GM21528 (cell line): ENCODE results near the gene ZMIZ2.
A peak's percentile ranks its signal among the peaks of the same experiment; 100 is the strongest.
"Not testable (repeated sequence)": the region's sequence is repeated elsewhere in the genome, so short reads cannot be mapped to it uniquely, and the experiment has no call there.

Source experiments
- ATAC-seq: cut with Tn5 transposase; IDR thresholded peaks from one replicate; pipeline ENCODE4 v1.9.1; 2021; ENCODE audit warnings: mild to moderate bottlenecking, moderate library complexity; ENCODE audit not compliant: unreplicated experiment, low FRiP score

ZMIZ2 gene

DNA sequence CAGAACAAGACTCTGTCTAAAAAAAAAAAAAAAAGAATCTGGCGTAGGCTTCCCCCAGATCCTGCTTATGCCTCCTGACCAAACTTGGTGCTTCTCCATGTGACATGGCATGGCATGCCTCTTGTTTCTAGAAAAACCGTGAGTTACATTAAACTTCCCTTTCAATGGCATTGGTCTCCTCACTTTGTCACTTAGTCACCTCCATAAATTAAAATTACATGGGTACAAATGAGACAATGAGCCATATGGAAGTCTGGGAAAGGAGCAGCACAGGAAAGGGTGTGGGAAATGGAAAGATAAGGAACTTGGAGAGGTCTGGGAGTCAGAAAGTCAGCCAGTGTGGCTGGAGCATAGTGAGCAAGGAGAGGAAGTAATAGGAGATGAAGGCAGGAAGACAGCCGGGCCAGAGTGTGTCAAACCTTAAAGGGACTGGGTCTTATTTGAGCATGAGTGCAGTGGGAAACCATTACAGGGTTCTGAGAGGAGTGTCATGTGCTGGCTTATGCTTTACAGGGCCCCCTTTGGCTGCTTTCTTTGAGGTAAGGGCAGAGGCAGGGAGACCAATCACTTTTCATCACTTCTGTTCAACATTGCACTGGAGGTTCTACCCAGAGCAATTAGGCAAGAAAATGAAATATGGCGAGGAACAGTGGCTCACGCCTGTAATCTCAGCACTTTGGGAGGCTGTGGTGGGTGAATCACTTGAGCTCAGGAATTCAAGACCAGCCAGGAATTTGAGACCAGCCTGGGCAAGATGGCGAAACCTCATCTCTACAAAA, 21.3 kb upstream of the ZMIZ2 start:
- ATAC-seq: no peak

DNA sequence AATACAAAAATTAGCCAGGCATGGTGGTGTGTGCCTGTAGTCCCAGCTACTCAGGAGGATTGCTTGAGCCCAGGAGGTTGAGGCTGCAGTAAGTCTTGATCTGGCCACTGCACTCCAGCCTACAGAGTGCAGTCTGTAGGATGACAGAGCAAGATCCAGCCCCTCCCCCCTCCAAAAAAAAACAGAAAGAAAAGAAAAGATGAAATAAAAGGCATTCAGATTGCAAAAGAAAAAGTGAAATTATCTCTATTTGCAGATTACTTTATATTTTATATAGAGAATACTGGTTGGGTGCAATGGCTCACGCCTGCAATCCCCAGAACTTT, 20.7 kb upstream of the ZMIZ2 start:
- ATAC-seq: no peak

DNA sequence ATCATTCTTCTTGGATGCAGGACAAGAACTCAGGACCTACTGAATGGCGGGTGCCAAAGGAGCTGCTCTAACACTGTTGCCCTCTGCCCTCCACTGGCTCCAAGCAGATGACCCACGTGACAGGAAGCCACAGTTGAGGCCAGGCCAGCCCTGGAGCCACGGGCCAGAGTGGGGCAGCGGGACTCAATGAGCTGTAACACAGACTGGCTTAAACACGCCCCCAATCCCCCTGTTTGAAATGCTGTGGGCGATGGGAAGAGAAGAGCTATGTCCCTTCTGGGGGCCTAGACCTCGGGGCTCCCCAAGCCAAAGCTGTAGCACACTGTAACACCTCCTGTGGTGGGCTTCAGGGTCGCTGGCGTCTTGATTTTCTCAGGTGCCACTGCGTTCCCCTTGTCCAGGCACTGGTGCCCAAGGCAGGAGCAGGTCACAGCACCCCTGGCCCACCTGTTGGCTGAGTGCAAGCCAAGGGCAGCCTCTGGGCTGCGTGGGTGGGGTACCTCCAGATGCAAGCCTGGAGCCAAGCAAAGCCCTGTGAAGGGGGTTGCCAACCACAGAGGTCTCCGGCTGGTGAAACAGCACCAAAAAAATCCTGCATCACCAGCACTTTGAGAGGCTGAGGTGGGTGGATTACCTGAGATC, 18.6 kb upstream of the ZMIZ2 start:
- no peak for ATAC-seq

DNA sequence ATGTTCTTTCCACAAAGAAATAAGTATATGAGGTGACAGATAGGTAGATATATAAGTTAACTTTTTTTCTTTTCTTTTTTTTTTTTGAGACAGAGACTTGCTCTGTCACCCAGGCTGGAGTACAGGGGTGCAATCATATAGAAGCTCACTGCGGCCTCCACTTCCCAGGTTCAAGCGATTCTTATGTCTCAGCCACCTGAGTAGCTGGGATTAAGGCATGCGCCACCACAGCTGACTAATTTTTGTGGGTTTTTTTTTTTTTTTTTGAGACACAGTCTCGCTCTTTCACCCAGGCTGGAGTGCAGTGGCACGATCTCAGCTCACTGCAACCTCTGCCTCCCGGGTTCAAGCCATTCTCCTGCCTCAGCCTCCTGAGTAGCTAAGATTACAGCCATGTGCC, 15.7 kb upstream of the ZMIZ2 start:
- ATAC-seq: not testable (repeated sequence)

DNA sequence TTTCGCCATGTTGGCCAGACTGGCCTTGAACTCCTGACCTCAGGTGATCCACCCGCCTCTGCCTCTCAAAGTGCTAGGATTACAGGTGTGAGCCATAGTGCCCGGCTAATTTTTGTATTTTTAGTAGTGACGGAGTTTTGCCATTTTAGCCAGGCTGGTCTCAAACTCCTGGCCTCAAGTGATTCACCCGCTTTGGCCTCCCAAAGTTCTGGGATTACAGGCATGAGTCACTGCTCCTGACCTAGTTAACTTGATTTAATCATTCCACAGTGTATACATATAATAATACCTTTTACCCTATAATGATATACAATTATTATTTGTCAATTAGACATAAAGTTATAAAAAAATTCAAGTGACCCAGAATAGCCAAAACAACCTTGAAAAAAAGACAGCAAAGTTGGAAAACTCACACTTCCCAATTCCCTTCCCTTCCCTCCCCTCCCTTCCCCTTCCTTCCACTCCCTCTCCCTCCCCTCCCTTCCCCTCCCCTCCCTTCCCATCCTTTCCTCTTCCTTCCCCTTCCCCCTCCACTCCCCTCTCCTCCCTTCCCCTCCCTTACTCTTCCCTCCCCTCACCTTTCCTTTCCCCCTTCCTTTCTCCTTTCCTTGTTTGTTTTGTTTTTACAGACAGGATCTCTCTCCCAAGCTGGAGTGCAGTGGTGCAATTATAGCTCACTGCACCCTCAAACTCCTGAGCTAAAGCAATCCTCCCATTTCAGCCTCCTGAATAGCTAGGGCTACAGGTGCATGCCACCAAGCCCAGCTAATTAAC, 14.8 kb upstream of the ZMIZ2 start:
- no peak for ATAC-seq

DNA sequence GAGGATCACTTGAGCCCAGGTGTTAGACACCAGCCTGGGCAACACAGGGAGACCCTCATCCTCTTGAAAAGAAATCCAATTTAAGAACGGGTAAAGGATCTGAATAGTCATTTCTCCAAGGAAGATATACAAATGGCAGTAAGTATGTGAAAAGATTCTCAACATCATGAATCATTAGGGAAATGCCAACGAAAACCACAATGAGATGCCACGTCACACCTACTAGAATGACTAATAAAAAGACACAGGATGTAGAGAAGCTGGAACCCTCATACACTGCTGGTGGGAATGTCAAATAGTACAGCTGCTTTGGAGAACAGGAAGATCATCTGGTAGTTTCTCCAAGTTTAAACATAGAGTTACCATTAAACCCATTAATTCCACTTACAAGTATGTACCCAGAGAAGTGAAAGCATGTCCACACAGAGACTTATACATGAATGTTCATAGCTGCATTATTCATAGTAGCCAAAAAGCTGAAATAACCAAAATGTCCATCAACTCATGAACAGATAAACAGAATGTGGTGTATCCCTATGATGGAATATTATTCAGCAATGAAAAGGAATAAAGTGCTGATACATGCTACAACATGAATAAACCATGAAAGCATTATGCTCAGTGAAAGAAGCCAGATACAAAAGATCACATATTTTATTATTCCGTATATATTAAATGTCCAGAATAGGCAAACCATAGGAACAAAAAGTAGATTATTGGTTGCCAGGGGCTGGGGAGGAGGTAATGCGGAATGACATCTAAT, 13.1 kb upstream of the ZMIZ2 start:
- ATAC-seq: no peak

DNA sequence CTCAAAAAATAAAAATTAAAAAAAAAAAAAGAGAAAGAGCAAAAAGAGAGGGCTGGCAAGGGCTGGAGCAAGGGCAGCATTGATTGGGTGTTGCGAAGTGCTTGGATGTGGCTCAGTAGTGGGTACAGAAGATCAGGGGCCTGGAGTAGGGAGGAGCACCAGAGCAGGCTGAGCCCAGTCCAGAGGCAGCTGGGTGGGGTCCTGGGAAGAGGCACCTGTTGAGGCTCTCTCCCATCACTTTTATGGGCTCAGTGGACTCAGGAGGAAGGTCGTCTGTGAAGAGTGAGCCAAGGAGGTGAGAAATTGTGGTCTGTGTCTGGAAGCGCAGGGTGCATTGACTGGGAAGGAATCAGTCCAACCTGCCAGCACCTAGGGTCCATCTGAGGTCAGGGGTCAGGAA, 11.8 kb upstream of the ZMIZ2 start:
- ATAC-seq: no peak

DNA sequence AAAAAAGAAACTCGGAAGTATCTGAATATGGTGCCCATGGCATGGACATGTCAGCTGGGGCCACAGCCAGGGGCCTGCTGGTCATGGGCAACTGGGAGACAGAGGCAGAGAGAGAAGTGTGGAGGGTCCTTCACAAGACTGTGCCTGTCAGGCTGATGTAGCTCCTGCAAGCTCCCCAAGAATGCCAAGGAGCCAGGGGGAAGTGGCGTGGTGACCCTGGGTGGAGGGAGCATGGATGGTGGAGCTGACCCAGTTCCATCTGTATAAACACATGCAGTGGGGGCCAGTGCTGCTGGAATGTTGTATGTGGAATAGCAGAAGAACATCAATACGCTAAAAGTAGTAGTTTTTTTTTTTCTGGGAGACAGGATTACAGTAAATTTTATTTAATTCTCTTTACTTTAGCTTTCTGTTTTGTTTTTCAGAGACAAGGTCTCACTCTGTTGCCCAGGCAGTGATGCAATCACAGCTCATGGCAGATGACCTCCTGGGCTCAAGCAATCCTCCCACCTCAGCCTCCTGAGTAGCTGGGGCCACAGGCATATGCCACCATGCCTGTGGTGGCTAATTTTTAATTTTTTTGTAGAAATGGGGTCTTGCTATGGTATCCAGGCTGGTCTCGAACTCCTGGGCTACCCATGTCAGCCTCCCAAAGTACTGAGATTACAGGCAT, 10.5 kb upstream of the ZMIZ2 start:
- ATAC-seq: no peak

DNA sequence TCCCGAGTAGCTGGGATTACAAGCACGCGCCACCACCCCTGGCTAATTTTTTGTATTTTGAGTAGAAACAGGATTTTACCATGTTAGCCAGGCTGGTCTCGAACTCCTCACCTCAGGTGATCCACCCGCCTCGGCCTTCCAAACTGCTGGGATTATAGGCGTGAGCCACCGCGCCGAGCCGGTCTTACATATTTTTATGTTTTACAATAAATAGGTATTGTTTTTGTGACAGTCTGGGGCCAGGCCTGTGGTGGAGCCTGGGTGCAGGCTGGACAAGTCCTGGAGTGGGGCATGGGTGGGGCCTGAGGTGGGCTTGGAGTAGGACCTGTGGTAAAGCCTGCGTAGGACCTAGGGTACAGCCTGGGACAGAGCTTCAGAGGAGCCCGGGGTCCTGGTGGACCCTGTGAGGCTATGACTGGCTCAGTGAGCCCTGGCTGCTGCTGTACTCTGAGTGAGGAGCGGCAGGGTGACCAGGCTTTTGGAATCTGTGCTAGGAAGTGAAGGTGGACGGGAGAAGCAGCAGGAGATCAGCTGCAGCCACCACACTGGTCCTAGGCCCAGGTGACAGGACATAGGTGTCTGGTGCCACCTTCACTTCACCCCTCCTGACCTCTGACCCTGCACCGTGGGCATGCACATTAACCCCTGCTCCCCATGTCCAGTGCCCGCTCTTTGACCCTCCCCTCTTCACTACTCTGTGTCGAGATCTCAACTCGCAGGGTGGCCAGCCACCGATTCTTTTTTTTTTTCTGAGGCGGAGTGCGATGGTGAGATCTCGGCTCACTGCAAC, 9.6 kb upstream of the ZMIZ2 start:
- no peak for ATAC-seq

DNA sequence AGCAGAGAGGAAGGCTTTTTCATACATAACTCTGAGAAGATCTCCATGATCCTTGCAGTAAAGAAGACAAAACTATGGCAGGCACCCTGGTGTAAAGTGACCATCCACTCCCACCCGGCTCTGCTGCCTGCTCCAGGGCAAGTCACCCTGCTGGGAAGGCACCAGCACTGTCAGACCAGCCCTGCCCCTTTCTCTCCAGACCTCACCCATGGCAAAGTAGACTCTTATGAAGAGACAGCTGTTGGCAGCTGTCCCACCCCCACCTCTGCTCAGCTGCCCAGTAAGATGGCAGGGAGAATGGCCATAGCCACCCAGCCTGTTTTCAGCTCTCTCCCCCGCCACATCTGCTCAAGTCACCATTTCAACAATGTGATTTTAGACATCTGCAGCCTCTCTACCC, 8.6 kb upstream of the ZMIZ2 start:
- no peak for ATAC-seq

DNA sequence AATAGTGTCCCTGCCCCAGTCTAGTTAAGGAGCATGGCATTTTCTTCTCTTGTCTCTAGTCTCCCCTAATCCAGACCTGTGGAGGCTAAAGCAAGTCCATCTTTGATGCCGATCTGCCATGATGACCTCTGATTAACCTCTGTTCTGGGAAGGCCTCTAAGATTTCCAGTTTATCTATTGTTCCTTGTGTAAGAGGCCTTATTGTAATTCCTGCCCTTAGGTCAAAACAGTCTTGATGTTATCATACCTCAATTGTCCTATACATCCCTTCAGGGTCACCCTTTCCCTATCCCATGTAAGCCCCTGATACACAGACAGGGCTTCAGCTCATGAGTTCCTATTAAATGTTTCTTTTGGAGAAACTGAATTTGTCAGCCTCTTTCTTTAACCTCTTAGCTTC, 4.9 kb upstream of the ZMIZ2 start:
- ATAC-seq: no peak

DNA sequence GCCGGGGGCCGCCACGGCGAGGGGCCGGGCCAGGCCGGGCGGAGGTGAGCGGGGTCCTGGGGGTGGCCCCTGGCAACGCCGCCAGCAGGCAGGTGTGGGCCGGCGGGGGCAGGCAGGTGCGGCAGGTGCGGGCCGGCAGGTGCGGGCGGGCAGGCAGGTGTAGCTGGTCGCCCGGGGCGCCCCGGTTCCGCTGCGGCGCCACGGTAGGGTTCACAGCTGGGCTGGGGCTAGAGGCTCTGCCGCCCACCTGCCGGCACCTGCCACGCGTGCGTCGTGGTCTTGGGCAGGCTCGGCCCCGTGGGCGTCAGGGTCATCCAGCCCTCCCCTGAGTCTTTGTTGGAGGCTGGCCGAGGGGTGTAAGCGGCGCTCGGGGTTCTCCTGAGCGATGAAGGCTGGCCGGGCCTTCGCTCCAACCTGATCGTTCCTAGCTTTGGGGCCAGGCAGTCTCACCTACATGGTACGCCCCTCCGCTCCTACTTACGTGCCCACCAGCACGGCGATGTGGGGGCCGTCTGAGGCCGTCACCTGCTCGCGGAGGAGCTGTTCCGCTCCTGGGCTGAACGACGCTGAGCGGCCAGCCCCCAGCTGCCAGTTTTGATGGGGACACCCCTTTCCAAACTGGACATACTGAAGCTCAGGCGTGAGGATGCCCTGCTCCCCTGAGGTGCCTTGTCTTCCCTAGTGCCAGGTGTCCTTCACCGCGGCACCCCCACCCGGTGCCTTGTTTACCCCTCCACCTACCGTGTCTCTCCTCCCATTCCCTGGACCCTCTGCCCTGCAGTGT, 493 bp downstream of the ZMIZ2 start:
- ATAC-seq: peak; percentile 17

DNA sequence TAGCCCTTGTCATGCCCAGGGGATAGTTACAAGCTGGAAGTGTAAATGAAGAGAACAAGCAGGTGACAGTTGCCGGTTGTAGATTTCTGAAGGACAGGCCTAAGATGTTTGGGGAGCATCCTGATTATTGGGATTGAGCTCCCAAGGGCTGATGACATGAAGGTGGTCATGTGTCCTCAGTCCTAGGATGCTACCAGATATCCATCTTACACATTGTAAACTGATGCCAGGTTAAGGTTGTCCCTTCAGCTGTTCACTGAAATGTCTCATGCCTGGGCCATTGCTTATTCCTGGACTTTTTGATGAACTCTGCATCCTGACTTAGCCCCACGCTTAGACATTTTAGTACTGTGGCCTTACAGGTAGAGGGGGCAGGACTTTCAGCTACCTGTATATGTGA, 1.3 kb downstream of the ZMIZ2 start:
- no peak for ATAC-seq

DNA sequence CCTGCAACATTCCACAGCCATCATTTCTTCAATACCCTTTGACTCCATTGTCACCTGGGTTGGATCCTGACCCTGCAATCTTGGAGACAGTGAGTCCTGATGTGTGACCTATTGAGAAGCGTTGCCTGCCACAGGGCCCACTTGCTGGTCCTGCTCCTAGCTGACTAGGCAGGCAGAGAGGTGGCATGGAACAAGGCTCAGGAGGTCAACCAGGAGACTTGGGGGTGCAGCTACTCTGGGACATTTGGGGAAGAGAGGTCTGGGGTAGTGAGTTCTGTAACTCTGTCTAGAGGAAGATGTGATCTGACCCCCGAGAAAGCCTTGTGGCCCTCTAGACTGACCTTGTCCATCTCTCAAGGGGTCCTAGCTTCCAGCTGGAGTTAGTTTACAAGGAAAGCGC, 1.8 kb downstream of the ZMIZ2 start:
- ATAC-seq: no peak

DNA sequence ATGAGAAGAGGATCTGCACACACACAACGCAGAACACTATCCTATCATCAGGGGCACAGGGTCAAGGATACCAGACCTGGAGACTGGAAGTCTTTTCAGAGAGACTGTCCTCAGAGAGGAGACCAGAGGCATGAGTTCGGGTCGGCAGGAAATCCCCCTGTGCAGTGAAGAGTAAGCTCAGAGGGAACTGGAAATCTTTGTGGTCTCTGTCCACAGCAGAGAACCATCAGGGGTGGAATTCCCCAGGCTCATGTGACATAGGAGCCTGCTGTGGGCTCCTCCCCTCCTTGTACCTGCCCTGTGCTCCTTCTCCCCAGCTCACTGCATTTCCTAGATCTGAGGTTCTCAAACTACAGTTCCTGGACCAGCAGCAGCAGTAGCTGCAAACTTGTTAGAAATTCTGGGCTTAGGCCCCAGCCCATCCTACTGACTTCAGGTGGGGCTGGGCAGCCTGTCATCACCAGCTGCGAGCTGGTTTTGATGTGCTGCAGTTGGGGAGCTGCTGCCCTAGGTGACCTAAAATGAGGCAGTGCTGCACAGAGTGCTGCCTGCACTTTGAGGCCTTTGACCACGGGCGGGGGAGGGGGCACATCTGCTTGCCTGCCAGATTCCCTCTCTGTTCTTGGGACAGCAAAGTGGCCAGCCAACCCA, 2.4 kb downstream of the ZMIZ2 start:
- peak; percentile 52 for ATAC-seq

DNA sequence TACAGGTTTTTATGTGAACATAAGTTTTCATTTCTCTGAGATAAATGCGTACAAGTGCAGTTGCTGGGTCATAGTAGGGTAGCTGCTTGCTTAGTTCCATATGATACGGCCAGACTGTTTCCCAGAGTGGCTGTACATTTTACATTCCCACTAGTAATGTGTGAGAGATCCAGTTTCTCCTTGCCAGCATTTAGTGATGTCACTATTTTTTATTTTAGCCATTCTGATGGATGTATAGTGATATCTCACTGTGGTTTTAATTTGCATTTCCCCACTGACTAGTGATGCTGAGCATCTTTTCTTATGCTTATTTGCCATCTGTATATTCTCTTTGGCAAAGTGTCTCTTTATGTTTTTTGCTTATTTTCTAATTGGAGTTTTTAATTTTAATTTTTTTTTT, 4.2 kb downstream of the ZMIZ2 start:
- no peak for ATAC-seq

DNA sequence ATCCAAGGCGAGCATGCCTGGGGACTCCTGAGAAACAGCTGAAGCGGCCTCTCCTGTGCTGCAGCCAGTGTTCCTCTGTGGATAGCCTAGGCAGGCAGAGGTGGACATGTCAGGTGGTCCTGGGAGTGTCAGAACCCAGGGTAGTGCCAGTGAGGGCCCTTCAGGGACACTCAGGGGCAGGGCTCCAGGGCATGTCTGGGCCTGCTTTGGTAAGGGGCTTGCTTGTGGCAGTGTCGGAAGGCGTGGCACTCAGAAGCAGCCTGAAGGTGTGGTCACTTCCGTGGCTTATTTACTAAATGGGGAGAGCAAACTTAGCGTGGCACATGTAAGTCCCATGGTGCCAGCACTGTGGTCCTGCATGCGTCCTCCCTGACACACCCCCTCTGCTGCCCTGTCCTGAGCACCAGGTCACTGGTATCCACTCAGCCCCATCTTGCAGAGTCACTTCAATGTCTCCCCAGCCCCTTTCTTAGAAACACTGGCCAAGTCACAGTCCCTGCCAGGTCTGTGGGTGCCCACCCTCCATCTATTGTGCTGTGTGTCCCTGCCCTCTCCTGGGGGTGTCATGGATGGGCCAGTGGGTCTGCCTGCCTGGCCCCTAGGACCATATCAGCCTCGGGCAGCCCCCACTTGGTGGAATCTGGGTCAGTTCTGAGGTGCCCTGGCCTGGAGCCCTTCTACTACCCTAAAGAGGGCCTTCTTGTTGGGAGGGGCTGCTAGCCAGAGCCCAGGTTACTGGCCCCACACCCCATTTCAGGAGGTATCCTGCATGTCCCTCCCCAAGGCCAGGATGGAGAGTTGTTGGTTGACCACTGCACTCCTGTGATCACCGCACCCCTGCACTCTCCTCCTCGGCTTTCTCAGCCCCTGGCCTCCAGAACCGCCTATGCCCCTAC, 6.4 kb downstream of the ZMIZ2 start:
- no peak for ATAC-seq
